ENCODE measurements around the gene LACRT. TPM values are rescaled to one million over a fixed set of nuclear protein-coding genes. Genes with fewer than 3 reads are reported as not detected.
"Not testable (repeated sequence)": the region's sequence is repeated elsewhere in the genome, so short reads cannot be mapped to it uniquely, and the experiment has no call there.

LACRT gene
- total RNA-seq (2014; rRNA removed; shearing (Covaris generic)), result not detected in 2 replicates

- H3K4me3 ChIP-seq (ENCODE audit: insufficient read depth, low read depth, low read length), result no peak within 1 kb of the TSS
- DNase-seq, result no peak
- no peaks in the 10 kb centered on the region for H3K36me3 ChIP-seq (replicated peaks; ENCODE audit: control insufficient read depth, insufficient read depth, low read length)
- no peaks in the 10 kb centered on the region; the same call in 1 of the 2 replicates for H3K27me3 ChIP-seq (ENCODE audit: control insufficient read depth, insufficient read depth, low read length)
These were observed at the start of gene LACRT for GRCh38 chr12:54634795-54635194. LACRT (minus strand) TSS chr12:54634895; CDS start chr12:54634841, 54 bp downstream.

DNA sequence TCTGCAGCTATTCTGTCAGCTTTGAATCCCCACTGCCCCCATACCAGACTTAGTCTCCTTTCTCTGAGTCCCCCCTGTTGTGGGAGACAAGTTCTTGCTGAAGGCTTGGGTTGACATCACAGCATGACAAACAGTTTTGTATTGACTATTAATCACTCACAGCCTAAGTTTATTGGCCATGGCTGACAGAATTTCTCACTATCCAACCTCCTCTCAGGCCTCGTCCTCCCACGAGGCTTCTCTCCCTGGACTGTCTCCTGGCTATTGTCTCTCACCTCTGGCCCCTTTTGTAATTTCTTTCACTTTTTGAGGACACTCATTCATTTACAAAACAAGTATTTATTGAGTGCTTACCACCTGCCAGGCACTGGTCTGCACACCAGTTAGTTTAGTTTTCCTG is 48.7 kb upstream of the LACRT start:
- Histone ChIP-seq H3K36me3 (replicated peaks; ENCODE audit: control insufficient read depth, insufficient read depth, low read length) (no peaks in the 10 kb centered on the region), H3K27me3 (ENCODE audit: control insufficient read depth, insufficient read depth, low read length) (no peaks in the 10 kb centered on the region), H3K4me3 (ENCODE audit: insufficient read depth, low read depth, low read length) (no peak overlapping the region)
- DNase-seq, result no peak

DNA sequence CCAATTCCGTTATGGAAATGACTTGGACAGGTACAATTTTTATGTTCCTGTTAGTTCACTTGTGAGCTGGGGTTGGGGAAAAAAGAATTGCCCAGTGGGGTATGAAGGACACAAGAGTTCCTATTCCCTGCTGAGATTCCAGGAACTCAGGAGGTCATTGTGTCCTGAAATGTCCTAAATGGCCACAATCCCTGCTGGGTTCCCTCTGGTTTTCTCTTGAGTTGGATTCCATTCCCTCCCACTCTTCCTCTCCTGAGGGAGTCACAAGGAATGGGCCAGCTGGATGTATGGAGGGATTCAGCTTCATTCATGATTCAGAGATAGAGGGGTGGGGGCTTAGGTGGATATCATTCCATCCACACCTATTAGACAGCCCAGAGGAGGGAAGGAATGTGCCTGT is 48.0 kb upstream of the LACRT start:
- DNase-seq, result no peak
- Histone ChIP-seq H3K4me3 (ENCODE audit: insufficient read depth, low read depth, low read length) (no peak overlapping the region), H3K36me3 (replicated peaks; ENCODE audit: control insufficient read depth, insufficient read depth, low read length) (no peaks in the 10 kb centered on the region), H3K27me3 (ENCODE audit: control insufficient read depth, insufficient read depth, low read length) (no peaks in the 10 kb centered on the region)

- no peaks in the 10 kb centered on the region for H3K36me3 ChIP-seq (replicated peaks; ENCODE audit: control insufficient read depth, insufficient read depth, low read length)
- no peak overlapping the region for H3K4me3 ChIP-seq (ENCODE audit: insufficient read depth, low read depth, low read length)
- DNase-seq, result peak; percentile 43
- no peaks in the 10 kb centered on the region for H3K27me3 ChIP-seq (ENCODE audit: control insufficient read depth, insufficient read depth, low read length)
These were observed 45.7 kb upstream of the LACRT start for GRCh38 chr12:54680374-54680773.

- DNase-seq, result no peak
These were observed 43.4 kb upstream of the LACRT start for GRCh38 chr12:54678131-54678530.

DNA sequence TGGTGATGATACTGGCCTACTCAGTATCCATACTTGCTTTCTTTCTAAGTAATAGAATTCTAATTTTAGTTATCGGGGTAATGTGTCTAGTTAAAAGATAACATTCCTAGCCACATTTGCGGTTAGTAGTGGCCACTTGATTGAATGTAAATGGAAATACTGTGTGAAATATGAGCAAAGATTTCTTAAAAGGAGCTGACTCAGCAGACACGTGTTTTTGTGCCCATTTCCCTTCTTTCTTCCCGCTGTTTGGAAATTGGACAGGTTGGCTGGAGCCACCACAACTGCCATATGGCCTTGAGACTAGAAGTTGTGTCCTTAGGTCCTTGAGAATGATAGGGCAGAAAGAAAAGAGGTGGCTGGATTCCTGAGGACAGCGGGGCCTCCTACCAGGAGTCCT is 33.2 kb upstream of the LACRT start:
- Histone ChIP-seq H3K4me3 (ENCODE audit: insufficient read depth, low read depth, low read length) (no peak overlapping the region), H3K27me3 (ENCODE audit: control insufficient read depth, insufficient read depth, low read length) (no peaks in the 10 kb centered on the region), H3K36me3 (replicated peaks; ENCODE audit: control insufficient read depth, insufficient read depth, low read length) (no peaks in the 10 kb centered on the region)
- DNase-seq, result no peak

More at GRCh38 chr12:54678131-54678530, 43.4 kb upstream of the LACRT start:
- Histone ChIP-seq H3K36me3 (replicated peaks; ENCODE audit: control insufficient read depth, insufficient read depth, low read length) (no peaks in the 10 kb centered on the region), H3K4me3 (ENCODE audit: insufficient read depth, low read depth, low read length) (no peak overlapping the region), H3K27me3 (ENCODE audit: control insufficient read depth, insufficient read depth, low read length) (no peaks in the 10 kb centered on the region)

GRCh38 chr12:54666008-54666407 is 31.3 kb upstream of the LACRT start:
- Histone ChIP-seq H3K4me3 (ENCODE audit: insufficient read depth, low read depth, low read length) (no peak overlapping the region), H3K36me3 (replicated peaks; ENCODE audit: control insufficient read depth, insufficient read depth, low read length) (no peaks in the 10 kb centered on the region), H3K27me3 (ENCODE audit: control insufficient read depth, insufficient read depth, low read length) (no peaks in the 10 kb centered on the region)
- no peak for DNase-seq

GRCh38 chr12:54665022-54665635 is 30.4 kb upstream of the LACRT start:
- not testable (repeated sequence) for DNase-seq; H3K4me3 ChIP-seq (ENCODE audit: insufficient read depth, low read depth, low read length); H3K36me3 ChIP-seq (replicated peaks; ENCODE audit: control insufficient read depth, insufficient read depth, low read length); H3K27me3 ChIP-seq (ENCODE audit: control insufficient read depth, insufficient read depth, low read length)

GRCh38 chr12:54663603-54664002 is 28.9 kb upstream of the LACRT start:
- Histone ChIP-seq H3K4me3 (ENCODE audit: insufficient read depth, low read depth, low read length) (no peak overlapping the region), H3K27me3 (ENCODE audit: control insufficient read depth, insufficient read depth, low read length) (no peaks in the 10 kb centered on the region), H3K36me3 (replicated peaks; ENCODE audit: control insufficient read depth, insufficient read depth, low read length) (no peaks in the 10 kb centered on the region)
- no peak for DNase-seq

DNA sequence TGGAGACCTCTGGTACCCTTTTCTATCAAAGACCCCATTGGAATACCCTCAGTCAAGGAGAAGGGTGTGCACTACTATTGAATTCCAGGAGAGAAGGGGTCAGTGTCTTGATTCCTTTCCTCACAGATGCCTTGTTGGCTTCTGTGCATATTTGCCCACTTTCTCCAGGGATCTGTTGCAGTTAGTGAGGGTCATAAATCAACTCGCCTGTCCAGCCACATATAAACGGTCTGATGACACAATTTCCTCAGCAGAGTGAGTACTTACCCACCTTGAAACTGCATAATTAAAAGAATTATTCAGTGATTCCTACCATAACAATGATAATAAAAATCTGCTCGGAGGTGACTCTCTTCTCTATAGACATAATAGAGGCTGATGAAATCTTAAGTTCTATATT is 27.3 kb upstream of the LACRT start:
- no peaks in the 10 kb centered on the region for H3K27me3 ChIP-seq (ENCODE audit: control insufficient read depth, insufficient read depth, low read length)
- no peaks in the 10 kb centered on the region for H3K36me3 ChIP-seq (replicated peaks; ENCODE audit: control insufficient read depth, insufficient read depth, low read length)
- no peak for DNase-seq
- H3K4me3 ChIP-seq (ENCODE audit: insufficient read depth, low read depth, low read length), result no peak overlapping the region

DNA sequence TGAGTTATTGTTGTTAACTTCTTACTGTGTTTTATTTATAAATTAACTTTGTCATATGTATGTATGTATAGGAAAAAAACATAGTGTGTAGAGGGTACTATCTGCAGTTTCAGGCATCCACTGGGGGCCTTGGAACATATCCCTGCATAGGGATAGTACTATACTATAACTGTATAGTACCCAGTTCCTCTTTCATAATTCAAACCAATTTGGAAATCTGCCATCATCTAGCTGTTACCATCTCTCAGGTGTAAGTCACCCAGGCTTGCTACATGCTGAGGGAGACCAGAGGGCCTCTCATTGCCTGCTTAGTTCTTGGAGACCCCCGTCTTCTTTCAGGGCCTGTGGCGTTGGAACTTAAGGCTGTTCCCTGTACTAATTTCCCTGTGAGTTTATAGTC is 26.4 kb upstream of the LACRT start:
- DNase-seq, result no peak

GRCh38 chr12:54660320-54660962 is 25.7 kb upstream of the LACRT start:
- H3K36me3 ChIP-seq (replicated peaks; ENCODE audit: control insufficient read depth, insufficient read depth, low read length), result no peaks in the 10 kb centered on the region
- DNase-seq, result no peak
- no peak overlapping the region for H3K4me3 ChIP-seq (ENCODE audit: insufficient read depth, low read depth, low read length)
- H3K27me3 ChIP-seq (ENCODE audit: control insufficient read depth, insufficient read depth, low read length), result no peaks in the 10 kb centered on the region

More for the DNA sequence above, 26.4 kb upstream of the LACRT start:
- Histone ChIP-seq H3K4me3 (ENCODE audit: insufficient read depth, low read depth, low read length) (no peak overlapping the region), H3K27me3 (ENCODE audit: control insufficient read depth, insufficient read depth, low read length) (no peaks in the 10 kb centered on the region), H3K36me3 (replicated peaks; ENCODE audit: control insufficient read depth, insufficient read depth, low read length) (no peaks in the 10 kb centered on the region)

DNA sequence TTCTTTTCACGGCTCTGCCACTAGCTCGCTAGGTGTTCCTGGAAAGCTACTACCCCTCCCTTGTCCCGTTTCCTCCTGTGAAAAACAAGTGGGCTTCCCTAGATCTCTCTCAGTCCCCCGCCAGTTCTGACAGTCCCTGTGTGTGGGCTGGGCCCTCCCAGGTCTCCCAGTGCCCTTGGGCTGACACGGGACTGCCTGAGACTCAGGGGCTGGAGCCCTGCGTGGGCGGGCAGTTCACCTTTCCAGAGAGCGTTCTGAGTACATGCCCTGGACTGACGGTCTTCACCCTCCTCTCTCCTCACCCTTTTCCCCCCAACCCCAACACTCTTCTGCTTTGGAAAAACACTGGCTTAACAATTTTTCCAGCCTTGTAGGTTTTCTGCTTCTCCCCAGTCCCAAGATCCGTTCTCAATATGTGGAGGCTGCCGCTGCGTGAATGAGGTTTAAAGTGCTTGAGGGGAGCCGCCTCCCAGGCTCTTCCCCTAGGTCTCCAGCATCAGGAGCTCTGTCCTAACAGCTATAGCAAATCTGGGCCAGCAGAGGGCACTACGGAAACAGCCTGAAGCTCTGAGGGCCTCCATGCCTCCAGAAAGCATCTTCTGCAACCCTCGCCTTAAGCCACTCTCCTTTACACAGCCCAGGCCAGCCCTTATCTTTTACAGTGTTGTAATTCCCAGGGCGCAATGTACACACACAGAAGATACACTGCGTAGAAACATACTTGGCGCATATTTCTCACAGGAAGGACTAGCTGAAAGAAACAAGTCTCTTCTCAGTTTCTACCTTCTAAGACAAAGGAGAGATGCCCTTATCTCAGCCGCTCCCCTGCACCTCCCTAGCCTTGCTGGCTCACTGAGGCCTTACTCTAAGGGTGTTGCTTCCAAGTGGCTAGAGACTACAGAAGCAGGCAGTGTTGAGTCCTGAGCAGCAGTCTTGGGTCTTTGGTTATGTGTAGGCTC is 23.9 kb upstream of the LACRT start:
- Histone ChIP-seq H3K4me3 (ENCODE audit: insufficient read depth, low read depth, low read length) (no peak overlapping the region), H3K36me3 (replicated peaks; ENCODE audit: control insufficient read depth, insufficient read depth, low read length) (no peaks in the 10 kb centered on the region), H3K27me3 (ENCODE audit: control insufficient read depth, insufficient read depth, low read length) (no peaks in the 10 kb centered on the region)
- peak; percentile 84 for DNase-seq

DNA sequence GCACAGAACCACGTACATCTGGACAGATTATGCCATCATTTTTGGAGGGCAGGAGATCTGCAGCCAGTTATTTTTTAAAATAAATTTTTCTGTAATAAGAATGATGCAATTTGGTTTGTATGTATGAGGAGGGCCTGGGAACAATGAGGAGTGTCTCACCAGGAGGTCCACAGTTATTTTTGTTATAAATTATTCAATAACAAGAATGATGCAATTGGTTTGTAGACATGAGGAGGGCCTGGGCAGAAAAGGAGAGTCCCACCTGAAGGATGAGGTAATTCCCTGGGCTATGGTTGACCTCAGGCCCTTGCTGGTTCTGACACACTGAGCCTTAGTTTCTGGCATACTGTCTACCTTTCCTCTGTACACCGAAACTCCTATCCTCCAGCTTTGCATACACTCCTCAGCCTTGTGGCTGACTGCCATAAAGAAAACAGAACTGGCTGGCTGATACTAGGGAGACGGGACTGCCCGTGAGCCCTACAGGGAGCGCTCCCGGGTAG is 22.5 kb upstream of the LACRT start:
- DNase-seq, result no peak
- Histone ChIP-seq H3K4me3 (ENCODE audit: insufficient read depth, low read depth, low read length) (no peak overlapping the region), H3K36me3 (replicated peaks; ENCODE audit: control insufficient read depth, insufficient read depth, low read length) (no peaks in the 10 kb centered on the region), H3K27me3 (ENCODE audit: control insufficient read depth, insufficient read depth, low read length) (no peaks in the 10 kb centered on the region)
